ENCODE measurements around the gene KIRREL3. TPM values are rescaled to one million over a fixed set of nuclear protein-coding genes. Genes with fewer than 3 reads are reported as not detected.
A peak's percentile ranks its signal among the peaks of the same experiment; 100 is the strongest.
"Not testable (repeated sequence)": the region's sequence is repeated elsewhere in the genome, so short reads cannot be mapped to it uniquely, and the experiment has no call there.

KIRREL3 gene
- total and polyA plus RNA-seq, 2 experiments from 2014 or later: 16.1 to 35.6 TPM

GRCh38 chr11:126380909-126381308 lies 619.7 kb downstream of the KIRREL3 start:
- DNase-seq: no peak
- no peak overlapping the region for H3K4me3 ChIP-seq
- in situ Hi-C loops (cut with MboI): no loop called here
- H3K36me3 ChIP-seq (ENCODE audit: low read depth): no peaks in the 10 kb centered on the region
- no peaks in the 10 kb centered on the region for H3K4me1 ChIP-seq (ENCODE audit: insufficient read depth)
- no peaks in the 10 kb centered on the region for H3K9me3 ChIP-seq (ENCODE audit: low read depth)
- no peaks in the 10 kb centered on the region for H3F3A ChIP-seq (ENCODE audit: insufficient read depth)
- H3K9me2 ChIP-seq (ENCODE audit: insufficient read depth): no peaks in the 10 kb centered on the region
- no peak overlapping the region for H2AFZ ChIP-seq
- H3K27ac ChIP-seq: no peak overlapping the region
- H4K20me1 ChIP-seq (ENCODE audit: insufficient read depth): 0 out of 2 replicates have a peak, but pooled peaks cover 10% of the 10 kb centered on the region
- peaks cover 63% of the 10 kb centered on the region for H3K79me2 ChIP-seq (ENCODE audit: insufficient read depth)
- 79 to 83% methylated on average over 4 of the region's 4 CpGs for WGBS, 2 experiments (ENCODE audit: low coverage in 1 of 2, low lambda C conversion rate in 2 of 2, missing lambda C conversion rate in 2 of 2)
- H3K4me2 ChIP-seq (ENCODE audit: unreplicated experiment): no peak overlapping the region
- H3K27me3 ChIP-seq (replicated peaks; ENCODE audit: insufficient read depth): no peaks in the 10 kb centered on the region
- no peak overlapping the region for H3K9ac ChIP-seq
- TF ChIP-seq EZH2phosphoT487 (IDR thresholded peaks at IDR 0.05; ENCODE audit: insufficient read depth, low read depth): no peak
- TF ChIP-seq EZH2 (IDR thresholded peaks at IDR 0.05; ENCODE audit: insufficient read depth, poor library complexity, severe bottlenecking): no peak

GRCh38 chr11:126378763-126379162 lies 621.8 kb downstream of the KIRREL3 start:
- Histone ChIP-seq H3K36me3 (ENCODE audit: low read depth) (no peaks in the 10 kb centered on the region), H3K4me3 (no peak overlapping the region), H3K79me2 (ENCODE audit: insufficient read depth) (peaks cover 70% of the 10 kb centered on the region), H3K4me1 (ENCODE audit: insufficient read depth) (peaks cover 2% of the 10 kb centered on the region; the same call in 1 of the 2 replicates), H4K20me1 (ENCODE audit: insufficient read depth) (0 out of 2 replicates have a peak, but pooled peaks cover 10% of the 10 kb centered on the region), H3K27ac (no peak overlapping the region), H3K27me3 (replicated peaks; ENCODE audit: insufficient read depth) (no peaks in the 10 kb centered on the region), H2AFZ (no peak overlapping the region), H3K4me2 (ENCODE audit: unreplicated experiment) (no peak overlapping the region), H3F3A (ENCODE audit: insufficient read depth) (no peaks in the 10 kb centered on the region), H3K9me2 (ENCODE audit: insufficient read depth) (no peaks in the 10 kb centered on the region), H3K9me3 (ENCODE audit: low read depth) (no peaks in the 10 kb centered on the region), H3K9ac (no peak overlapping the region)
- in situ Hi-C loops (cut with MboI): no loop called here
- 76 to 81% methylated on average over 4 of the region's 4 CpGs for WGBS, 2 experiments (ENCODE audit: low coverage in 1 of 2, low lambda C conversion rate in 2 of 2, missing lambda C conversion rate in 2 of 2)
- TF ChIP-seq EZH2phosphoT487 (IDR thresholded peaks at IDR 0.05; ENCODE audit: insufficient read depth, low read depth): no peak
- TF ChIP-seq EZH2 (IDR thresholded peaks at IDR 0.05; ENCODE audit: insufficient read depth, poor library complexity, severe bottlenecking): no peak
- no peak for DNase-seq

- H3K9ac ChIP-seq: no peak overlapping the region
- H3K4me3 ChIP-seq: no peak overlapping the region
- no peak for DNase-seq
- H3K4me2 ChIP-seq (ENCODE audit: unreplicated experiment): no peak overlapping the region
- H4K20me1 ChIP-seq (ENCODE audit: insufficient read depth): 0 out of 2 replicates have a peak, but pooled peaks cover 16% of the 10 kb centered on the region
- peaks cover 7% of the 10 kb centered on the region; the same call in 1 of the 2 replicates for H3F3A ChIP-seq (ENCODE audit: insufficient read depth)
- H3K79me2 ChIP-seq (ENCODE audit: insufficient read depth): peaks cover 93% of the 10 kb centered on the region
- H3K36me3 ChIP-seq (ENCODE audit: low read depth): no peaks in the 10 kb centered on the region
- H3K9me2 ChIP-seq (ENCODE audit: insufficient read depth): no peaks in the 10 kb centered on the region
- H3K27me3 ChIP-seq (replicated peaks; ENCODE audit: insufficient read depth): no peaks in the 10 kb centered on the region
- H3K27ac ChIP-seq: no peak overlapping the region
- H2AFZ ChIP-seq: no peak overlapping the region
- peaks cover 10% of the 10 kb centered on the region for H3K4me1 ChIP-seq (ENCODE audit: insufficient read depth)
- H3K9me3 ChIP-seq (ENCODE audit: low read depth): no peaks in the 10 kb centered on the region
- TF ChIP-seq EZH2 (IDR thresholded peaks at IDR 0.05; ENCODE audit: insufficient read depth, poor library complexity, severe bottlenecking): no peak
- no peak for TF ChIP-seq EZH2phosphoT487 (IDR thresholded peaks at IDR 0.05; ENCODE audit: insufficient read depth, low read depth)
- WGBS, 2 experiments (ENCODE audit: low coverage in 1 of 2, low lambda C conversion rate in 2 of 2, missing lambda C conversion rate in 2 of 2): 86 to 88% methylated on average over 7 of the region's 7 CpGs
- in situ Hi-C loops (cut with MboI): no loop called here
These were observed 624.8 kb downstream of the KIRREL3 start for GRCh38 chr11:126375726-126376125.

GRCh38 chr11:126374562-126375300 lies 625.8 kb downstream of the KIRREL3 start:
- H3K79me2 ChIP-seq (ENCODE audit: insufficient read depth): peaks cover 93% of the 10 kb centered on the region

GRCh38 chr11:126373389-126374066 lies 627.0 kb downstream of the KIRREL3 start:
- H3F3A ChIP-seq (ENCODE audit: insufficient read depth); H2AFZ ChIP-seq: not testable (repeated sequence)
- WGBS, 2 experiments (ENCODE audit: low coverage in 1 of 2, low lambda C conversion rate in 2 of 2, missing lambda C conversion rate in 2 of 2): 18 to 24% methylated on average over 10 to 12 of the region's 12 CpGs

More at GRCh38 chr11:126374562-126375300, 625.8 kb downstream of the KIRREL3 start:
- H3K4me3 ChIP-seq; DNase-seq; H3K36me3 ChIP-seq (ENCODE audit: low read depth); H3K9me2 ChIP-seq (ENCODE audit: insufficient read depth); H3K4me2 ChIP-seq (ENCODE audit: unreplicated experiment); H3K27me3 ChIP-seq (replicated peaks; ENCODE audit: insufficient read depth); H2AFZ ChIP-seq; H3K9me3 ChIP-seq (ENCODE audit: low read depth); H3F3A ChIP-seq (ENCODE audit: insufficient read depth); in situ Hi-C loops (cut with MboI); H3K9ac ChIP-seq; H3K27ac ChIP-seq: not testable (repeated sequence)
- Histone ChIP-seq H3K4me1 (ENCODE audit: insufficient read depth) (peaks cover 10% of the 10 kb centered on the region), H4K20me1 (ENCODE audit: insufficient read depth) (peaks cover 13% of the 10 kb centered on the region; the same call in 1 of the 2 replicates)
- WGBS, 2 experiments (ENCODE audit: low coverage in 1 of 2, low lambda C conversion rate in 2 of 2, missing lambda C conversion rate in 2 of 2): 80 to 89% methylated on average over 18 to 23 of the region's 28 CpGs

More at GRCh38 chr11:126373389-126374066, 627.0 kb downstream of the KIRREL3 start:
- Histone ChIP-seq H3K4me1 (ENCODE audit: insufficient read depth) (peaks cover 10% of the 10 kb centered on the region), H3K9ac (peak overlapping the region; percentile 1; the same call in 1 of the 2 replicates), H3K4me2 (ENCODE audit: unreplicated experiment) (peak overlapping the region; percentile 58), H3K79me2 (ENCODE audit: insufficient read depth) (peaks cover 93% of the 10 kb centered on the region), H3K27ac (0 out of 2 replicates have a peak overlapping the region, but pooled peaks have one; percentile 23), H4K20me1 (ENCODE audit: insufficient read depth) (peaks cover 13% of the 10 kb centered on the region; the same call in 1 of the 2 replicates)
- in situ Hi-C loops (cut with MboI); H3K4me3 ChIP-seq; H3K9me2 ChIP-seq (ENCODE audit: insufficient read depth); H3K27me3 ChIP-seq (replicated peaks; ENCODE audit: insufficient read depth); H3K36me3 ChIP-seq (ENCODE audit: low read depth); H3K9me3 ChIP-seq (ENCODE audit: low read depth): not testable (repeated sequence)
- DNase-seq: peak; percentile 41
